Activated T-cell treated with anti-CD3 and anti-CD28 coated beads, Interleukin-2, amount 50 U/mL, for 72 hours (primary cell): Measurements from ENCODE around the gene PARP16. TPM values are rescaled to one million over a fixed set of nuclear protein-coding genes. Genes with fewer than 3 reads are reported as not detected.

Source experiments
- ATAC-seq, 2 donors: fragments of 150-1000 bp; cut with Tn5 transposase; replicated peaks in 1 of 2; 2 replicates each; pipeline ENCODE4 v1.10.0; 2021; ENCODE audit warnings: moderate library complexity in 2 of 2, mild to moderate bottlenecking in 1 of 2
- DNase-seq, 2 donors: peaks; one replicate each; pipeline ENCODE4 v3.0.0; 2021 to 2022; ENCODE audit warnings: mixed read lengths in 1 of 2
- H3K27ac Mint-ChIP-seq: one replicate; pipeline ENCODE4 v1.8.0; 2022; ENCODE audit warnings: mild to moderate bottlenecking, moderate library complexity, mixed read lengths
- H3K27me3 Mint-ChIP-seq: one replicate; pipeline ENCODE4 v1.8.0; 2022; ENCODE audit warnings: low read depth, mixed read lengths
- H3K36me3 Mint-ChIP-seq, 2 donors: one replicate each; pipeline ENCODE4 v1.8.0; 2022; ENCODE audit warnings: mixed read lengths in 2 of 2, mild to moderate bottlenecking in 1 of 2; ENCODE audit not compliant: insufficient read depth in 2 of 2
- H3K4me1 Mint-ChIP-seq: one replicate; pipeline ENCODE4 v1.8.0; 2022; ENCODE audit warnings: low read depth, mixed read lengths
- H3K4me3 Mint-ChIP-seq, 2 donors: one replicate each; pipeline ENCODE4 v1.8.0; 2022; ENCODE audit warnings: mild to moderate bottlenecking in 2 of 2, mixed read lengths in 2 of 2, moderate library complexity in 2 of 2
- H3K9me3 Mint-ChIP-seq, 2 donors: one replicate each; pipeline ENCODE4 v1.8.0; 2022; ENCODE audit warnings: mixed read lengths in 2 of 2
- total RNA-seq, 2 donors: library from RNA; stranded (reverse); gene quantifications; one replicate each; pipeline ENCODE4 v1.2.3, GENCODE V29; 2022

PARP16 gene
- total RNA-seq, 2 donors from 2014 or later, result 25.4 to 31.9 TPM

- DNase-seq (peak in 1 of 2 donors; percentile 62), ATAC-seq (peak; percentile 77 to 78)
- Mint-ChIP-seq H3K4me1 (peaks cover 25% of the 10 kb centered on the region), H3K9me3 (no peaks in the 10 kb centered on the region), H3K27ac (peak overlapping the region; percentile 100), H3K36me3 (no peaks in the 10 kb centered on the region), H3K4me3 (peak overlapping the region; percentile 88 to 100), H3K27me3 (no peaks in the 10 kb centered on the region)
Measured at GRCh38 chr15:65305150-65305758, 18.6 kb upstream of the PARP16 start.

DNA sequence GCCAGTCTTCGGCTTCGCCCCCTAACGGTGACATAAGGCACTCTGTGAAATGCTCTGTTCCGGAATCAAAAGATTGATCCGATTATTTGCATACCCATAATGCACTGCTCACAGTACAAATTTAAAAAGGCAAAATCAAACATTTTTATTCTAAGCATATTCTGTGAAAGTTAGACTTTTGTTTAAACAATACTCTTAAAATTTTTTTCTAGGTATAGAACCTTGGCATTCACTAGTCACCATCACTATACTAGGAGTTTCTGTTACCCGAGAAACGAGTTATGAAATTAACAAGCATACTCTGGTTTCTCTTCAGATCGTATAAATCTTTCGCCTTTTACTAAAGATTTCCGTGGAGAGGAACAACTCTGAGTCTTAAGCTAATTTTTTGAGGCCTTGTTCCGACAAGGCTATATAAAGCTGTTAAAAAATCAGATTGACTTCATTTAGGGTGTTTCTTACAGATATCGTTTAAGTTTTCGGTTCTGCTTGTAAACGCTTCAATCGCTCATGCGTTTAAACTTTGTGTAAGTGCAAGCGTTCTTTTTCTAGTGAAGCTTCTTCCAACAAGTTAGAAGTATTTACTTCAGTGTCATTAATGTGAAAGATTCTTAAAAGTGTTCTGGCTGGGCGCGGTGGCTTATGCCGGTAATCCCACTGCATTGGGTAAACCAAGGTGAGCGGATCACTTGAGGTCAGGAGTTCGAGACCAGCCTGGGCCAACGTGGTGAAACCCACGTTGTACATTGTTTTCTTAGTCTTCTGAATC lies 17.9 kb upstream of the PARP16 start, which contains the start of gene RNU5B-1:
Gene RNU5B-1, plus strand, starts transcription at position 297 of the 769 bp plus-strand sequence.
- H3K27ac Mint-ChIP-seq, result peak within 1 kb of the TSS; percentile 100
- H3K4me3 Mint-ChIP-seq, result peak within 1 kb of the TSS; percentile 88 to 100
- peaks cover 25% of the 10 kb centered on the region for H3K4me1 Mint-ChIP-seq
- no peaks in the 10 kb centered on the region for H3K9me3 Mint-ChIP-seq
- no peaks in the 10 kb centered on the region for H3K27me3 Mint-ChIP-seq
- no peaks in the 10 kb centered on the region for H3K36me3 Mint-ChIP-seq
- ATAC-seq (peak; percentile 78 to 81), DNase-seq (peak; percentile 90 to 95)

- no peaks in the 10 kb centered on the region for H3K9me3 Mint-ChIP-seq
- peak overlapping the region; percentile 88 to 100 for H3K4me3 Mint-ChIP-seq
- peak overlapping the region; percentile 100 for H3K27ac Mint-ChIP-seq
- no peaks in the 10 kb centered on the region for H3K27me3 Mint-ChIP-seq
- DNase-seq (no peak), ATAC-seq (no peak)
- H3K36me3 Mint-ChIP-seq, result no peaks in the 10 kb centered on the region
- H3K4me1 Mint-ChIP-seq, result peaks cover 28% of the 10 kb centered on the region
Measured at GRCh38 chr15:65303687-65304380, 17.2 kb upstream of the PARP16 start.

- DNase-seq (no peak), ATAC-seq (no peak)
- Mint-ChIP-seq H3K36me3 (no peaks in the 10 kb centered on the region), H3K9me3 (no peaks in the 10 kb centered on the region), H3K4me3 (no peak overlapping the region), H3K27me3 (no peaks in the 10 kb centered on the region), H3K27ac (no peak overlapping the region), H3K4me1 (peaks cover 46% of the 10 kb centered on the region)
Measured at GRCh38 chr15:65302061-65302460, 15.4 kb upstream of the PARP16 start.

- no peak overlapping the region for H3K27ac Mint-ChIP-seq
- ATAC-seq (no peak), DNase-seq (no peak)
- H3K27me3 Mint-ChIP-seq, result no peaks in the 10 kb centered on the region
- peaks cover 54% of the 10 kb centered on the region for H3K4me1 Mint-ChIP-seq
- H3K4me3 Mint-ChIP-seq, result no peak overlapping the region
- H3K36me3 Mint-ChIP-seq, result no peaks in the 10 kb centered on the region
- no peaks in the 10 kb centered on the region for H3K9me3 Mint-ChIP-seq
Measured at GRCh38 chr15:65300924-65301441, 14.3 kb upstream of the PARP16 start.

GRCh38 chr15:65298731-65299130 lies 12.0 kb upstream of the PARP16 start:
- Mint-ChIP-seq H3K27ac (no peak overlapping the region), H3K27me3 (no peaks in the 10 kb centered on the region), H3K4me1 (peaks cover 47% of the 10 kb centered on the region), H3K9me3 (no peaks in the 10 kb centered on the region), H3K36me3 (no peaks in the 10 kb centered on the region), H3K4me3 (peak overlapping the region; percentile 53 to 66)
- DNase-seq (no peak), ATAC-seq (no peak)

DNA sequence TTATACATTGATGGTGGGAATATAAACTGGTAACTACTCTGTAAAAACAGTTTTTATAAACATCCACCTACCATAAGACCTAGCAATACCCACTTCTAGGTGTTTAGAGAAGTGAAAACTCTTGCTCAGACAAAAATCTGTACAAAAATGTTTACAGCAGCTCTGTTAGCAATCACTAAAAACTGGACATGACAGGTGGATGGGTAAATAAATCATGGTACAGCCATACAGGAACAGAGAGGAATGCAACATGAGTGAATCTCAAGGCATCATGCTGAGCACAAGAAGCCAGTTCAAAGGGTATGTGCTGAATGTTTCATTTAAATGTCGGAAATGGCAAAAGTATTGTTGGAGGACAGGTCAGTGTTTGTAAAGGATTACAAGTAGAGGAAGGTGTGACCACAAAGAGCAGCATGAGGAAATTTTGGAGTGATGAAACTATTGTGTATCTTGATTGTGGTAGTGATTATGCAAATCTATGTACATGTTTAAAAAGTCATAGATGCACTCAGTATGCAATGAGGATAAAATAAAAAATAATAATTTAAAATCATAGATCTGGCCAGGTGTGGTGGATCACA lies 6.3 kb upstream of the PARP16 start:
- H3K4me3 Mint-ChIP-seq, result no peak overlapping the region
- no peaks in the 10 kb centered on the region for H3K27me3 Mint-ChIP-seq
- no peak overlapping the region for H3K27ac Mint-ChIP-seq
- DNase-seq (no peak), ATAC-seq (no peak)
- H3K36me3 Mint-ChIP-seq, result no peaks in the 10 kb centered on the region
- H3K4me1 Mint-ChIP-seq, result peaks cover 40% of the 10 kb centered on the region
- no peaks in the 10 kb centered on the region for H3K9me3 Mint-ChIP-seq

DNA sequence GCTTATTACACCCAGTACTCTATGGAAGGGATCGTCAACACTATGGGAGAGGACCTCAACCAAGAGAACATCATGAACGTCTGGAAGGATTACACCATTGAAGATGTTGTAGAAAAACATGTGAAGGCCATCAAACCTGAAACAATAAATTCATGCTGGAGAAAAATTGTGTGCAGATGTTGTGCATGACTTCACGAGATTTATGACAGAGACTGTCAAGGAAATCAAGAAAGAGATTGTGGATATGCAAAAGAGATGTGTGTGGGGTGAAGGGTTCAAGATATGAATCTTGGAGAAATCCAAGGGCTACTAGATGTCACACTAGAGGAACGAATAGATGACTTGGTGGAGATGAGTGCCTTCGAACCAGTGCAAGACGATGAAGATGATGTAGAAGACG lies 3.5 kb upstream of the PARP16 start:
- H3K4me1 Mint-ChIP-seq, result peaks cover 33% of the 10 kb centered on the region
- ATAC-seq (no peak), DNase-seq (no peak)
- no peaks in the 10 kb centered on the region for H3K9me3 Mint-ChIP-seq
- no peak overlapping the region for H3K4me3 Mint-ChIP-seq
- H3K27me3 Mint-ChIP-seq, result no peaks in the 10 kb centered on the region
- no peak overlapping the region for H3K27ac Mint-ChIP-seq
- H3K36me3 Mint-ChIP-seq, result no peaks in the 10 kb centered on the region

- H3K27me3 Mint-ChIP-seq, result no peaks in the 10 kb centered on the region
- H3K4me1 Mint-ChIP-seq, result peaks cover 34% of the 10 kb centered on the region
- H3K27ac Mint-ChIP-seq, result no peak overlapping the region
- no peak for ATAC-seq
- no peak overlapping the region for H3K4me3 Mint-ChIP-seq
- no peaks in the 10 kb centered on the region for H3K9me3 Mint-ChIP-seq
- no peak for DNase-seq
- H3K36me3 Mint-ChIP-seq, result no peaks in the 10 kb centered on the region
Measured at GRCh38 chr15:65289261-65289854, 2.7 kb upstream of the PARP16 start.

GRCh38 chr15:65287520-65287855 lies 805 bp upstream of the PARP16 start:
- Mint-ChIP-seq H3K4me1 (peaks cover 46% of the 10 kb centered on the region), H3K27ac (peak overlapping the region; percentile 92), H3K27me3 (no peaks in the 10 kb centered on the region), H3K4me3 (peak overlapping the region; percentile 91 to 95), H3K9me3 (no peaks in the 10 kb centered on the region), H3K36me3 (peaks cover 0 to 5% of the 10 kb centered on the region in 2 donors)
- DNase-seq (no peak), ATAC-seq (no peak)

DNA sequence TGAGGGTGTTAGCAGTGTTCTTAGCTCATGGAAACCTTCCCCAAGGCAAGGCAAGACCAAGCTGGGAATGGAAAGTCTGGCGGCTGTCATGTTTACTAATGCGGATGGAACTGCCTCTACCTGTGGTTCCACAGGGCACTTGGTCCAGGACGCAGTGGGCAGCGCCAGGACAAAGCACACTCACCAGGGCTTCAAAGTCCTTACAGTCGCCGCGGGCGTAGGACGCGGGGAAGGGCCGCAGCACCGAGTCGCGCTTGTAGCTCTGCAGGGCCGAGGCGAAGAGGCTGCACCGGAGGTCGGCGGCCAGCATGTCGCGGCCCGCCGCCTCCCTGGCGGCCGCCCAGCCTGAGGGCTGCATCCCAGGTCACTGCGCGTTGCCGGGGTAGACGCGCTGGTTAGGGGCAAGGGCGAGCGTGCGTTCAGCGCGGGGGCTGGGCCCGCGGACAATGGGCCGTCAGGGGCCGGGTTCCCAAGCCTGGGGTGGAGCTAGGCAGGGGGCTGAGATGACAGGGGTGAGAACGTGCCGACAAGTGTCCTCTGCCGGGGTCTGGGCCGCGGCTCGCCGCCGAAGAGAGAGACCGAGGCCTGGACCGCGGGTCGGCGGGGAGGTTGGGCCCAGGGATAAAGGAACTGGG lies 497 bp downstream of the PARP16 start:
- Mint-ChIP-seq H3K9me3 (no peaks in the 10 kb centered on the region), H3K36me3 (peaks cover 0 to 5% of the 10 kb centered on the region in 2 donors), H3K27me3 (no peaks in the 10 kb centered on the region), H3K4me1 (peaks cover 52% of the 10 kb centered on the region), H3K4me3 (peak overlapping the region; percentile 91 to 95), H3K27ac (peak overlapping the region; percentile 64)
- ATAC-seq, result peak; percentile 39 to 44
- peak; percentile 43 to 46 for DNase-seq

- no peak for DNase-seq
- Mint-ChIP-seq H3K27me3 (no peaks in the 10 kb centered on the region), H3K4me3 (peak overlapping the region; percentile 91 to 95), H3K4me1 (peaks cover 52% of the 10 kb centered on the region), H3K9me3 (no peaks in the 10 kb centered on the region), H3K27ac (peak overlapping the region; percentile 64), H3K36me3 (peaks cover 0 to 5% of the 10 kb centered on the region in 2 donors)
- ATAC-seq, result no peak
Measured at GRCh38 chr15:65285291-65286068, 1.2 kb downstream of the PARP16 start.
